ENCODE measurements around the gene TCAF1. TPM values are rescaled to one million over a fixed set of nuclear protein-coding genes. Genes with fewer than 3 reads are reported as not detected.

Gene TCAF1
- polyA plus RNA-seq, 1 donor (not counting 4 experiments of a cell fraction or from before 2014, with no cell fraction given) = 13.3 TPM

GRCh38 chr7:143906151-143906550 lies 4.2 kb upstream of the TCAF1 start:
- peaks cover 3% of the 10 kb centered on the region for H3K79me2 ChIP-seq (ENCODE audit: control insufficient read depth, insufficient read depth, low read length)

GRCh38 chr7:143905509-143905908 lies 3.5 kb upstream of the TCAF1 start:
- FAIRE-seq = no peak
- dilution Hi-C loops (cut with MboI; ENCODE audit: extremely low pct_ligation_motif_present, low sequenced_read_pairs) = no loop called here
- DNase-seq (ENCODE audit: low read depth, low spot score) = no peak

More at GRCh38 chr7:143906151-143906550, 4.2 kb upstream of the TCAF1 start:
- no peak overlapping the region for H3K4me2 ChIP-seq (ENCODE audit: control insufficient read depth, extremely low read depth, insufficient read depth, low read depth, low read length)
- peaks cover under 1% of the 10 kb centered on the region for H3K4me1 ChIP-seq (ENCODE audit: control insufficient read depth, extremely low read depth, insufficient read depth, low read length)
- DNase-seq (ENCODE audit: low read depth, low spot score) (no peak), FAIRE-seq (no peak)
- H3K27me3 ChIP-seq (ENCODE audit: control insufficient read depth, extremely low read depth, insufficient read depth, low read length) = no peaks in the 10 kb centered on the region
- H3K9ac ChIP-seq (ENCODE audit: control insufficient read depth, extremely low read depth, insufficient read depth, low read length) = no peak overlapping the region
- no peak overlapping the region for H3K27ac ChIP-seq (ENCODE audit: control insufficient read depth, insufficient read depth, low read length)
- no peak for TF ChIP-seq CTCF (optimal IDR thresholded peaks at IDR 0.05 in 1 of 3, IDR thresholded peaks at IDR 0.05 in 1 of 3, conservative IDR thresholded peaks at IDR 0.05 in 1 of 3; ENCODE audit: extremely low read depth in 1 of 3, insufficient read depth in 2 of 3, low read length in 3 of 3)
- no peak for TF ChIP-seq EZH2 (IDR thresholded peaks at IDR 0.05; ENCODE audit: low read length)
- dilution Hi-C loops (cut with MboI; ENCODE audit: extremely low pct_ligation_motif_present, low sequenced_read_pairs) = no loop called here
- no peaks in the 10 kb centered on the region for H4K20me1 ChIP-seq (ENCODE audit: control insufficient read depth, extremely low read depth, insufficient read depth, low read length)
- no peaks in the 10 kb centered on the region for H3K36me3 ChIP-seq (ENCODE audit: control insufficient read depth in 2 of 2, extremely low read depth in 1 of 2, insufficient read depth in 2 of 2, low read length in 2 of 2)
- H3K9me3 ChIP-seq (ENCODE audit: control insufficient read depth, low read depth, low read length) = no peaks in the 10 kb centered on the region
- no peak overlapping the region for H3K4me3 ChIP-seq (ENCODE audit: control insufficient read depth in 2 of 3, extremely low read depth in 1 of 3, insufficient read depth in 2 of 3, low read depth in 1 of 3, low read length in 3 of 3)
- no peak overlapping the region for H2AFZ ChIP-seq (ENCODE audit: control insufficient read depth, low read length)
- H3K9me1 ChIP-seq (ENCODE audit: control insufficient read depth, extremely low read depth, insufficient read depth, low read length) = no peaks in the 10 kb centered on the region

More at GRCh38 chr7:143905509-143905908, 3.5 kb upstream of the TCAF1 start:
- no peaks in the 10 kb centered on the region for H4K20me1 ChIP-seq (ENCODE audit: control insufficient read depth, extremely low read depth, insufficient read depth, low read length)
- H3K4me2 ChIP-seq (ENCODE audit: control insufficient read depth, extremely low read depth, insufficient read depth, low read depth, low read length) = no peak overlapping the region
- H3K27ac ChIP-seq (ENCODE audit: control insufficient read depth, insufficient read depth, low read length) = no peak overlapping the region
- peaks cover 6% of the 10 kb centered on the region for H3K4me1 ChIP-seq (ENCODE audit: control insufficient read depth, extremely low read depth, insufficient read depth, low read length)
- H3K79me2 ChIP-seq (ENCODE audit: control insufficient read depth, insufficient read depth, low read length) = peaks cover 9% of the 10 kb centered on the region
- H3K4me3 ChIP-seq (ENCODE audit: control insufficient read depth in 2 of 3, extremely low read depth in 1 of 3, insufficient read depth in 2 of 3, low read depth in 1 of 3, low read length in 3 of 3) = no peak overlapping the region
- no peak overlapping the region for H3K9ac ChIP-seq (ENCODE audit: control insufficient read depth, extremely low read depth, insufficient read depth, low read length)
- TF ChIP-seq CTCF (optimal IDR thresholded peaks at IDR 0.05 in 1 of 3, IDR thresholded peaks at IDR 0.05 in 1 of 3, conservative IDR thresholded peaks at IDR 0.05 in 1 of 3; ENCODE audit: extremely low read depth in 1 of 3, insufficient read depth in 2 of 3, low read length in 3 of 3) = no peak
- no peak for TF ChIP-seq EZH2 (IDR thresholded peaks at IDR 0.05; ENCODE audit: low read length)
- no peaks in the 10 kb centered on the region for H3K9me1 ChIP-seq (ENCODE audit: control insufficient read depth, extremely low read depth, insufficient read depth, low read length)
- H3K27me3 ChIP-seq (ENCODE audit: control insufficient read depth, extremely low read depth, insufficient read depth, low read length) = no peaks in the 10 kb centered on the region
- no peaks in the 10 kb centered on the region for H3K9me3 ChIP-seq (ENCODE audit: control insufficient read depth, low read depth, low read length)
- no peak overlapping the region for H2AFZ ChIP-seq (ENCODE audit: control insufficient read depth, low read length)
- H3K36me3 ChIP-seq (ENCODE audit: control insufficient read depth in 2 of 2, extremely low read depth in 1 of 2, insufficient read depth in 2 of 2, low read length in 2 of 2) = no peaks in the 10 kb centered on the region

All from keratinocyte (primary cell).